ENCODE data around the gene PLPPR2. TPM values are rescaled to one million over a fixed set of nuclear protein-coding genes. Genes with fewer than 3 reads are reported as not detected.
A peak's percentile ranks its signal among the peaks of the same experiment; 100 is the strongest.

The PLPPR2 gene
- total RNA-seq, 1 donor from 2014 or later = 77.0 TPM

- TF ChIP-seq CTCF (IDR thresholded peaks at IDR 0.05; ENCODE audit: partially characterized antibody, unreplicated experiment) = no peak
- no peak overlapping the region for H3K27ac Mint-ChIP-seq (ENCODE audit: unreplicated experiment)
- H3K27me3 Mint-ChIP-seq (ENCODE audit: unreplicated experiment) = peaks cover 10% of the 10 kb centered on the region
- peaks cover 11% of the 10 kb centered on the region for H3K9me3 Mint-ChIP-seq (ENCODE audit: unreplicated experiment)
- no peak overlapping the region for H3K4me3 Mint-ChIP-seq (ENCODE audit: unreplicated experiment)
- no peak for DNase-seq
- H3K4me1 Mint-ChIP-seq (ENCODE audit: low read depth, unreplicated experiment) = peaks cover 16% of the 10 kb centered on the region
- H3K36me3 Mint-ChIP-seq (ENCODE audit: unreplicated experiment) = peaks cover 5% of the 10 kb centered on the region
These were observed 4.2 kb downstream of the PLPPR2 start for GRCh38 chr19:11359421-11359820.

GRCh38 chr19:11361037-11361770 lies 6.0 kb downstream of the PLPPR2 start:
- H3K27me3 Mint-ChIP-seq (ENCODE audit: unreplicated experiment) = peaks cover 11% of the 10 kb centered on the region
- TF ChIP-seq CTCF (IDR thresholded peaks at IDR 0.05; ENCODE audit: partially characterized antibody, unreplicated experiment) = peak; percentile 18
- H3K4me3 Mint-ChIP-seq (ENCODE audit: unreplicated experiment) = peak overlapping the region; percentile 68
- H3K4me1 Mint-ChIP-seq (ENCODE audit: low read depth, unreplicated experiment) = peaks cover 18% of the 10 kb centered on the region
- no peaks in the 10 kb centered on the region for H3K36me3 Mint-ChIP-seq (ENCODE audit: unreplicated experiment)
- H3K27ac Mint-ChIP-seq (ENCODE audit: unreplicated experiment) = peak overlapping the region; percentile 72
- peak; percentile 96 for DNase-seq
- peaks cover 5% of the 10 kb centered on the region for H3K9me3 Mint-ChIP-seq (ENCODE audit: unreplicated experiment)

- DNase-seq = peak; percentile 48
- TF ChIP-seq CTCF (IDR thresholded peaks at IDR 0.05; ENCODE audit: partially characterized antibody, unreplicated experiment) = no peak
- Mint-ChIP-seq H3K36me3 (ENCODE audit: unreplicated experiment) (no peaks in the 10 kb centered on the region), H3K4me1 (ENCODE audit: low read depth, unreplicated experiment) (peaks cover 14% of the 10 kb centered on the region), H3K27ac (ENCODE audit: unreplicated experiment) (peak overlapping the region; percentile 85), H3K4me3 (ENCODE audit: unreplicated experiment) (peak overlapping the region; percentile 73), H3K9me3 (ENCODE audit: unreplicated experiment) (peaks cover 5% of the 10 kb centered on the region), H3K27me3 (ENCODE audit: unreplicated experiment) (peaks cover 9% of the 10 kb centered on the region)
These were observed 6.8 kb downstream of the PLPPR2 start for GRCh38 chr19:11361771-11362731.

- no peak for DNase-seq
- Mint-ChIP-seq H3K9me3 (ENCODE audit: unreplicated experiment) (peaks cover 8% of the 10 kb centered on the region), H3K4me1 (ENCODE audit: low read depth, unreplicated experiment) (peaks cover 14% of the 10 kb centered on the region), H3K4me3 (ENCODE audit: unreplicated experiment) (no peak overlapping the region), H3K27me3 (ENCODE audit: unreplicated experiment) (peaks cover 6% of the 10 kb centered on the region), H3K36me3 (ENCODE audit: unreplicated experiment) (no peaks in the 10 kb centered on the region), H3K27ac (ENCODE audit: unreplicated experiment) (no peak overlapping the region)
- TF ChIP-seq CTCF (IDR thresholded peaks at IDR 0.05; ENCODE audit: partially characterized antibody, unreplicated experiment) = no peak
These were observed 8.6 kb downstream of the PLPPR2 start for GRCh38 chr19:11363881-11364280.

All from glutamatergic neuron (in vitro differentiated cells).